HepG2 (cell line): ENCODE data around the gene NEK9. TPM values are rescaled to one million over a fixed set of nuclear protein-coding genes. Genes with fewer than 3 reads are reported as not detected.
A peak's percentile ranks its signal among the peaks of the same experiment; 100 is the strongest.

ENCODE experiments used
- ATF3 ChIP-seq: sonication (generic); formaldehyde crosslinking; IDR thresholded peaks from 2 replicates; pipeline ENCODE4 v1.4.0; 2020; ENCODE audit warnings: missing genetic modification reagents
- CENPX ChIP-seq: sonication (generic); formaldehyde crosslinking; IDR thresholded peaks from 2 replicates; pipeline ENCODE4 v1.9.0; 2021; ENCODE audit warnings: mild to moderate bottlenecking, missing genetic modification reagents, moderate library complexity
- FOXK1 ChIP-seq: sonication (generic); formaldehyde crosslinking; IDR thresholded peaks from 2 replicates; pipeline ENCODE4 v1.4.0; 2020; ENCODE audit warnings: low read depth, missing genetic modification reagents, borderline replicate concordance
- HMG20A ChIP-seq: IDR thresholded peaks from 2 replicates; pipeline ENCODE4 v1.6.1; 2016; ENCODE audit warnings: borderline replicate concordance
- KDM3A ChIP-seq: IDR thresholded peaks from 2 replicates; pipeline ENCODE4 v1.6.1; 2018; ENCODE audit warnings: low read depth, missing compliant biosample characterization
- MXI1 ChIP-seq: IDR thresholded peaks from 3 replicates; pipeline ENCODE4 v1.6.1; 2012; ENCODE audit warnings: low read depth, low read length, inconsistent platforms, borderline replicate concordance
- REL ChIP-seq: sonication (generic); formaldehyde crosslinking; conservative IDR thresholded peaks from 2 replicates; pipeline ENCODE4 v1.8.0; 2022; ENCODE audit warnings: mild to moderate bottlenecking, missing genetic modification reagents, moderate library complexity
- SOX5 ChIP-seq: IDR thresholded peaks from 2 replicates; pipeline ENCODE4 v1.6.1; 2016; ENCODE audit warnings: borderline replicate concordance
- STAG1 ChIP-seq: sonication (generic); formaldehyde crosslinking; IDR thresholded peaks from 2 replicates; pipeline ENCODE4 v1.4.0; 2020; ENCODE audit warnings: missing genetic modification reagents
- TAF15 ChIP-seq: fragments of 200-400 bp; formaldehyde crosslinking; IDR thresholded peaks from one replicate; pipeline ENCODE4 v1.6.1; 2018; ENCODE audit warnings: mild to moderate bottlenecking, low read depth, low read length; ENCODE audit not compliant: poor library complexity, severe bottlenecking
- TCF12 ChIP-seq, 2 experiments: fragments of 450-650 bp in 1 of 2; sonication (generic) in 1 of 2; formaldehyde crosslinking in 1 of 2; IDR thresholded peaks; 2 replicates each; pipeline versions ENCODE4 v1.6.1 to v1.8.0; 2017 to 2022; ENCODE audit warnings: antibody characterized with exemption in 1 of 2, mild to moderate bottlenecking in 1 of 2, missing genetic modification reagents in 1 of 2, moderate library complexity in 1 of 2
- TGIF2 ChIP-seq: IDR thresholded peaks from 2 replicates; pipeline ENCODE4 v1.6.1; 2016; ENCODE audit warnings: control low read depth, missing compliant biosample characterization
- USF2 ChIP-seq, 2 experiments: sonication (generic) in 1 of 2; formaldehyde crosslinking in 1 of 2; IDR thresholded peaks; 2 replicates each; pipeline versions ENCODE4 v1.5.1 to v1.6.1; 2011 to 2020; ENCODE audit warnings: borderline replicate concordance in 1 of 2, low read depth in 1 of 2, low read length in 1 of 2, mild to moderate bottlenecking in 1 of 2, missing genetic modification reagents in 1 of 2, moderate library complexity in 1 of 2
- ZFP1 ChIP-seq: IDR thresholded peaks from 2 replicates; pipeline ENCODE4 v1.6.1; 2016
- ZIK1 ChIP-seq: sonication (generic); formaldehyde crosslinking; IDR thresholded peaks from 2 replicates; pipeline ENCODE4 v1.5.0; 2020; ENCODE audit warnings: mild to moderate bottlenecking, low read depth, missing genetic modification reagents, borderline replicate concordance
- ZKSCAN5 ChIP-seq: sonication (generic); formaldehyde crosslinking; IDR thresholded peaks from 2 replicates; pipeline ENCODE4 v1.5.1; 2020; ENCODE audit warnings: mild to moderate bottlenecking, missing genetic modification reagents
- ZNF3 ChIP-seq: IDR thresholded peaks from 2 replicates; pipeline ENCODE4 v1.7.0; 2017; ENCODE audit warnings: inconsistent platforms
- ZNF317 ChIP-seq: sonication (generic); formaldehyde crosslinking; IDR thresholded peaks from 2 replicates; pipeline ENCODE4 v1.5.0; 2020; ENCODE audit warnings: mild to moderate bottlenecking, missing genetic modification reagents
- polyA plus RNA-seq, 8 experiments: library from polyadenylated mRNA; depleted of rRNA in 3 of 8; stranded (reverse) in 7 of 8; unstranded in 1 of 8; fragments of >200 nt; fragmentation: Illumina TruSeq in 4 of 8; extraction: Trizol in 4 of 8; gene quantifications; 2 replicates each; pipeline versions ENCODE4 v1.2.1 to v1.2.3, GENCODE V29; 2011 to 2016; ENCODE audit warnings: low read depth in 4 of 8, missing spikeins in 1 of 8, mixed read lengths in 1 of 8; ENCODE audit not compliant: insufficient read depth in 1 of 8
- total RNA-seq, 5 experiments: library from RNA; depleted of rRNA; stranded (reverse); fragments of >200 nt; fragmentation: Illumina TruSeq; extraction: Trizol; gene quantifications; 2 replicates each; pipeline ENCODE4 v1.2.3, GENCODE V29; 2016; ENCODE audit warnings: low read depth in 1 of 5
- TF ChIP-seq, protein P1 (sequence below): sonication (generic); formaldehyde crosslinking; IDR thresholded peaks from 2 replicates; pipeline ENCODE4 v1.4.0; 2020; ENCODE audit warnings: missing genetic modification reagents
- TF ChIP-seq, protein P2 (sequence below): sonication (generic); formaldehyde crosslinking; IDR thresholded peaks from 2 replicates; pipeline ENCODE4 v1.8.1; 2023; ENCODE audit warnings: missing genetic modification reagents, inconsistent platforms, borderline replicate concordance
- TF ChIP-seq, protein P3 (sequence below): sonication (generic); formaldehyde crosslinking; IDR thresholded peaks from 2 replicates; pipeline ENCODE4 v1.4.0; 2020; ENCODE audit warnings: missing genetic modification reagents

The NEK9 gene
- total and polyA plus RNA-seq, 2 of the 13 experiments (the other 11 are each of a cell fraction or from before 2014, with no cell fraction given): 16.5 to 27.3 TPM

DNA sequence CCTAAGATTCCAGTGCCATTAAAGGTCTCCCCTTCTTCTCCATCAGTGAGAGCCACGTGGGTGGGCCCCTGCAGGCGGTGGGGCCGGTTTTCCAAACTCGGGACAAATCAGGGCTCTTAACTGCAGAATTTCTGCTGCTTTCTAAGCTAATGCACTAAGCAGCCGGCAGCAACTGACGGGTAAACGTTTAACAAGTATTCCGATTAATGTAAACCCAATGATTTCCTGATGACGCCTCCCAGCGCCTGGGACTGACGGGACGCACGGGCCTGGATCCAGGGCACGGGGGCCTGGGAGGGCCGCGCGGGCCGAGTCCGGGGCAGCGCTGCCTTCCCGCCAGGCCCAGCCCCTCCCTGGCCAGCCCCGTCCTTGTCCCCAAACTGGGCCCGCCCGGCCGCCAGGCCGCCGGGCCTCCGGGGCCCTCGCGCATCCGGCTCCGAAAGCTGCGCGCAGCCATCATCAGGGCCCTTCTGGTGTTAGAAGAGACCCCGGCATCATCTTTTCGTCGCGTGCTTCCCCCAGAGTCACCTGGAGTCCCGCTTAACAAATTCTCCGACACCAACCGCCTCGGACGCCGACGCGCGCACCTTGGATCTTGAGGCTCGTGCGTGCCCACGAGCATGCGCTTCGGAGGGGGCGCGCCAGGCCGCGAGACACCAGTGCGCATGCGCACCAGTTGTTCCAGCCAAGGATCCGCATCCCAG is 75.8 kb downstream of the NEK9 start, which contains the start of gene MLH3 (continued):
- TF ChIP-seq, protein P1, sequence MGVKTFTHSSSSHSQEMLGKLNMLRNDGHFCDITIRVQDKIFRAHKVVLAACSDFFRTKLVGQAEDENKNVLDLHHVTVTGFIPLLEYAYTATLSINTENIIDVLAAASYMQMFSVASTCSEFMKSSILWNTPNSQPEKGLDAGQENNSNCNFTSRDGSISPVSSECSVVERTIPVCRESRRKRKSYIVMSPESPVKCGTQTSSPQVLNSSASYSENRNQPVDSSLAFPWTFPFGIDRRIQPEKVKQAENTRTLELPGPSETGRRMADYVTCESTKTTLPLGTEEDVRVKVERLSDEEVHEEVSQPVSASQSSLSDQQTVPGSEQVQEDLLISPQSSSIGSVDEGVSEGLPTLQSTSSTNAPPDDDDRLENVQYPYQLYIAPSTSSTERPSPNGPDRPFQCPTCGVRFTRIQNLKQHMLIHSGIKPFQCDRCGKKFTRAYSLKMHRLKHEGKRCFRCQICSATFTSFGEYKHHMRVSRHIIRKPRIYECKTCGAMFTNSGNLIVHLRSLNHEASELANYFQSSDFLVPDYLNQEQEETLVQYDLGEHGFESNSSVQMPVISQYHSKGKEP (CRISPR knock-in tag): no peak
- TF ChIP-seq, protein P2, sequence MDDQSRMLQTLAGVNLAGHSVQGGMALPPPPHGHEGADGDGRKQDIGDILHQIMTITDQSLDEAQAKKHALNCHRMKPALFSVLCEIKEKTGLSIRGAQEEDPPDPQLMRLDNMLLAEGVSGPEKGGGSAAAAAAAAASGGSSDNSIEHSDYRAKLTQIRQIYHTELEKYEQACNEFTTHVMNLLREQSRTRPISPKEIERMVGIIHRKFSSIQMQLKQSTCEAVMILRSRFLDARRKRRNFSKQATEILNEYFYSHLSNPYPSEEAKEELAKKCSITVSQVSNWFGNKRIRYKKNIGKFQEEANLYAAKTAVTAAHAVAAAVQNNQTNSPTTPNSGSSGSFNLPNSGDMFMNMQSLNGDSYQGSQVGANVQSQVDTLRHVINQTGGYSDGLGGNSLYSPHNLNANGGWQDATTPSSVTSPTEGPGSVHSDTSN: peak; percentile 67; the same call in 1 of the 2 replicates
- TF ChIP-seq FOXK1: no peak
- 0 out of 2 replicates have a peak, but pooled peaks have one; percentile 12 for TF ChIP-seq TGIF2
- TF ChIP-seq ZKSCAN5 (CRISPR knock-in tag): no peak
- TF ChIP-seq TCF12 (IDR thresholded peaks at IDR 0.05): no peak
- peak; percentile 0; the same call in 1 of the 2 replicates for TF ChIP-seq TCF12 (CRISPR knock-in tag; IDR thresholded peaks at IDR 0.05)
- TF ChIP-seq ZIK1 (CRISPR knock-in tag): peak; percentile 83; the same call in 1 of the 2 replicates
- no peak for TF ChIP-seq TAF15
- no peak for TF ChIP-seq STAG1
- no peak for TF ChIP-seq CENPX (CRISPR knock-in tag)
- TF ChIP-seq SOX5 (CRISPR knock-in tag): peak; percentile 53
- 0 out of 2 replicates have a peak, but pooled peaks have one; percentile 29 for TF ChIP-seq ZFP1 (CRISPR knock-in tag)
- TF ChIP-seq REL (CRISPR knock-in tag): no peak
- no peak for TF ChIP-seq ZNF3 (CRISPR knock-in tag)
- TF ChIP-seq, protein P3, sequence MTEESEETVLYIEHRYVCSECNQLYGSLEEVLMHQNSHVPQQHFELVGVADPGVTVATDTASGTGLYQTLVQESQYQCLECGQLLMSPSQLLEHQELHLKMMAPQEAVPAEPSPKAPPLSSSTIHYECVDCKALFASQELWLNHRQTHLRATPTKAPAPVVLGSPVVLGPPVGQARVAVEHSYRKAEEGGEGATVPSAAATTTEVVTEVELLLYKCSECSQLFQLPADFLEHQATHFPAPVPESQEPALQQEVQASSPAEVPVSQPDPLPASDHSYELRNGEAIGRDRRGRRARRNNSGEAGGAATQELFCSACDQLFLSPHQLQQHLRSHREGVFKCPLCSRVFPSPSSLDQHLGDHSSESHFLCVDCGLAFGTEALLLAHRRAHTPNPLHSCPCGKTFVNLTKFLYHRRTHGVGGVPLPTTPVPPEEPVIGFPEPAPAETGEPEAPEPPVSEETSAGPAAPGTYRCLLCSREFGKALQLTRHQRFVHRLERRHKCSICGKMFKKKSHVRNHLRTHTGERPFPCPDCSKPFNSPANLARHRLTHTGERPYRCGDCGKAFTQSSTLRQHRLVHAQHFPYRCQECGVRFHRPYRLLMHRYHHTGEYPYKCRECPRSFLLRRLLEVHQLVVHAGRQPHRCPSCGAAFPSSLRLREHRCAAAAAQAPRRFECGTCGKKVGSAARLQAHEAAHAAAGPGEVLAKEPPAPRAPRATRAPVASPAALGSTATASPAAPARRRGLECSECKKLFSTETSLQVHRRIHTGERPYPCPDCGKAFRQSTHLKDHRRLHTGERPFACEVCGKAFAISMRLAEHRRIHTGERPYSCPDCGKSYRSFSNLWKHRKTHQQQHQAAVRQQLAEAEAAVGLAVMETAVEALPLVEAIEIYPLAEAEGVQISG (CRISPR knock-in tag): no peak; the same call in 1 of the 2 replicates
- TF ChIP-seq MXI1: peak; percentile 62; the same call in 1 of the 3 replicates
- TF ChIP-seq ATF3 (CRISPR knock-in tag): no peak
- TF ChIP-seq HMG20A (CRISPR knock-in tag): no peak
- no peak for TF ChIP-seq KDM3A
- no peak for TF ChIP-seq USF2 (IDR thresholded peaks at IDR 0.05; ENCODE audit: low read depth, low read length)
- TF ChIP-seq USF2 (CRISPR knock-in tag; IDR thresholded peaks at IDR 0.05; ENCODE audit: borderline replicate concordance): no peak
- peak; percentile 61; the same call in 1 of the 2 replicates for TF ChIP-seq ZNF317 (CRISPR knock-in tag)
